GM06990 (cell line): ENCODE results near the gene RIMS1.

Experiments
- DNase-seq: peaks from one replicate; pipeline ENCODE4 v3.0.0-alpha.2; 2011; ENCODE audit not compliant: insufficient read length; ENCODE audit errors: extremely low read depth
- H3K27me3 ChIP-seq: replicated peaks from 2 replicates; pipeline ENCODE4 v1.6.0; 2011; ENCODE audit warnings: low read length; ENCODE audit not compliant: control insufficient read depth, insufficient read depth
- H3K36me3 ChIP-seq: 2 replicates; pipeline ENCODE4 v1.5.1; 2011; ENCODE audit warnings: low read length; ENCODE audit not compliant: control insufficient read depth, insufficient read depth
- H3K4me3 ChIP-seq: replicated peaks from 2 replicates; pipeline ENCODE4 v1.5.1; 2011; ENCODE audit warnings: low read depth, mild to moderate bottlenecking, control low read depth, low read length
- TF ChIP-seq, protein P1 (sequence below): IDR thresholded peaks from 2 replicates; pipeline ENCODE4 v1.5.1; 2011; ENCODE audit warnings: low read length, control low read depth, mild to moderate bottlenecking, inconsistent platforms; ENCODE audit not compliant: insufficient read depth, poor library complexity, severe bottlenecking

RIMS1 gene

GRCh38 chr6:71929047-71929446 lies 42.7 kb downstream of the RIMS1 start:
- no peak overlapping the region for H3K4me3 ChIP-seq
- TF ChIP-seq, protein P1, sequence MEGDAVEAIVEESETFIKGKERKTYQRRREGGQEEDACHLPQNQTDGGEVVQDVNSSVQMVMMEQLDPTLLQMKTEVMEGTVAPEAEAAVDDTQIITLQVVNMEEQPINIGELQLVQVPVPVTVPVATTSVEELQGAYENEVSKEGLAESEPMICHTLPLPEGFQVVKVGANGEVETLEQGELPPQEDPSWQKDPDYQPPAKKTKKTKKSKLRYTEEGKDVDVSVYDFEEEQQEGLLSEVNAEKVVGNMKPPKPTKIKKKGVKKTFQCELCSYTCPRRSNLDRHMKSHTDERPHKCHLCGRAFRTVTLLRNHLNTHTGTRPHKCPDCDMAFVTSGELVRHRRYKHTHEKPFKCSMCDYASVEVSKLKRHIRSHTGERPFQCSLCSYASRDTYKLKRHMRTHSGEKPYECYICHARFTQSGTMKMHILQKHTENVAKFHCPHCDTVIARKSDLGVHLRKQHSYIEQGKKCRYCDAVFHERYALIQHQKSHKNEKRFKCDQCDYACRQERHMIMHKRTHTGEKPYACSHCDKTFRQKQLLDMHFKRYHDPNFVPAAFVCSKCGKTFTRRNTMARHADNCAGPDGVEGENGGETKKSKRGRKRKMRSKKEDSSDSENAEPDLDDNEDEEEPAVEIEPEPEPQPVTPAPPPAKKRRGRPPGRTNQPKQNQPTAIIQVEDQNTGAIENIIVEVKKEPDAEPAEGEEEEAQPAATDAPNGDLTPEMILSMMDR, result no peak

DNA sequence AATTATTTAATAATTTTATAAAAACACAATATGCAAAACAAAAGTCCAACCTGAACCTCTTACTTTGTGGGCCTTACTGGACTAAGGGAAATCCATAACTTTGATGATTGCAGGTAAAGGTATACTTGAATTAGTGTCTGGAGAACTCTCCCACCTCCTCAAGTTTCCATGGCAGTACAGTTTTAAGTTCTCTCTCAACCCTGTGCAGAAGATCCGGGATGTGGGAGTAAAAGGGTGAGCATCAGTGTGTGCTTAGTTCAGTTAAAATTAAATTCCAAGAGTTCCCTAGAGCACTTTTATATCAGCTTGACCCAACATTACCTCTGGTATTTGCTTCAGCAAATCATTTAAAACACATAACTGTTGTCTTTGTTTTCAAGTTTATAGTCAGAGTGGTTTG lies 47.5 kb downstream of the RIMS1 start:
- TF ChIP-seq, protein P1, result no peak
- H3K4me3 ChIP-seq, result no peak overlapping the region
- H3K36me3 ChIP-seq, result no peaks in the 10 kb centered on the region
- H3K27me3 ChIP-seq, result no peaks in the 10 kb centered on the region
- DNase-seq, result no peak

More at GRCh38 chr6:71929047-71929446, 42.7 kb downstream of the RIMS1 start:
- DNase-seq, result no peak
- Histone ChIP-seq H3K36me3 (no peaks in the 10 kb centered on the region), H3K27me3 (no peaks in the 10 kb centered on the region)

DNA sequence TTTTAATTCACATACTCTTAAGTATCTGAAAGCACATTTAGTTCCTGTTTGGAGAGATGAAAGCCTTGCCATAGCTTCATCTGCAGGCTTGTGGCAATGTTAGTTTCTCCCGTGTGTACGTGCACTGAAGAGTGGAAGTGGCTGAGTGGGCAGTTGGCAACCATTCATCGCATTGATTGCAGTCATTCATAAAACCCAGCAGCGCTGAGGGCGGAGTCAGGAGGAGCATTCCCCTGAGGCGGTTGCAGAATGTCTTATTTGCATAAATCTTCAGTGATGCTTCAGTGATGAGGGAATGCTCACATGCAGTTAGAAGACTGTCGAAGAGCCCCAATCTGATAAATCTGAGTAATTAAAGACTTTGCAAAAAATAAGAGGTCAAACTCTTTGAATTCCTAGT lies 79.1 kb downstream of the RIMS1 start:
- no peaks in the 10 kb centered on the region for H3K36me3 ChIP-seq
- DNase-seq, result peak; percentile 27
- TF ChIP-seq, protein P1, result no peak
- H3K4me3 ChIP-seq, result no peak overlapping the region
- no peaks in the 10 kb centered on the region for H3K27me3 ChIP-seq

- no peaks in the 10 kb centered on the region for H3K36me3 ChIP-seq
- TF ChIP-seq, protein P1, result no peak
- H3K27me3 ChIP-seq, result no peaks in the 10 kb centered on the region
- peak; percentile 24 for DNase-seq
- no peak overlapping the region for H3K4me3 ChIP-seq
Observed at GRCh38 chr6:71967436-71967835, 81.1 kb downstream of the RIMS1 start.

GRCh38 chr6:71977884-71978283 lies 91.5 kb downstream of the RIMS1 start:
- no peak overlapping the region for H3K4me3 ChIP-seq
- H3K27me3 ChIP-seq, result no peaks in the 10 kb centered on the region
- TF ChIP-seq, protein P1, result no peak
- DNase-seq, result no peak
- H3K36me3 ChIP-seq, result no peaks in the 10 kb centered on the region

DNA sequence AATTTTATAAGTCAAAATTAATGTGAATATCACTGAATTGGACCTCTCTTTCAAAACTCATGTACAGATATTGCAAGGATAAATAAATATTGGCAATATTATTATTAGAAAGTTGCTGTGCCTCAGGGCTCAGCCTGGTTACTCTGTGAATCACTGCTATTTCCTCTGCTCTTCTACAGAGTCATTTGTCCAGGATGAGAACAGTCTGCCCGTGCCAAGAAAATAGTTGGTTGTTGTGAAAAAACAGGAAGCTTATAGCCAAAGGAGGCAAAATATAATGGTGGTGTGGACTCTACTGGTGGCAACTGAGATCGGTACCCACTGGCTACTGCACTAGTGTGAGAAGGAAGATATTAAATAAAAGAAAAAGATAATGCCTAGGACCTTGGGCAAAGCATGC lies 93.6 kb downstream of the RIMS1 start:
- no peaks in the 10 kb centered on the region for H3K36me3 ChIP-seq
- no peak for DNase-seq
- no peaks in the 10 kb centered on the region for H3K27me3 ChIP-seq
- no peak overlapping the region for H3K4me3 ChIP-seq
- TF ChIP-seq, protein P1, result no peak
